ENCODE measurements around the gene ARHGEF40. TPM values are rescaled to one million over a fixed set of nuclear protein-coding genes. Genes with fewer than 3 reads are reported as not detected.

The ARHGEF40 gene
- total RNA-seq, 1 donor = 12.9 TPM

GRCh38 chr14:21093769-21094681, 23.9 kb downstream of the ARHGEF40 start:
- Histone ChIP-seq H3K27me3 (ENCODE audit: insufficient read depth, low read length) (peaks cover 3% of the 10 kb centered on the region), H3K9me3 (ENCODE audit: low read depth, low read length) (no peaks in the 10 kb centered on the region), H3K4me1 (ENCODE audit: insufficient read depth, low read length) (peaks cover 13% of the 10 kb centered on the region), H3K4me3 (ENCODE audit: low read length) (no peak overlapping the region)

GRCh38 chr14:21095430-21096205, 25.5 kb downstream of the ARHGEF40 start:
- peaks cover 18% of the 10 kb centered on the region for H3K4me1 ChIP-seq (ENCODE audit: insufficient read depth, low read length)
- peaks cover 3% of the 10 kb centered on the region for H3K27me3 ChIP-seq (ENCODE audit: insufficient read depth, low read length)
- no peak overlapping the region for H3K4me3 ChIP-seq (ENCODE audit: low read length)
- no peaks in the 10 kb centered on the region for H3K9me3 ChIP-seq (ENCODE audit: low read depth, low read length)

DNA sequence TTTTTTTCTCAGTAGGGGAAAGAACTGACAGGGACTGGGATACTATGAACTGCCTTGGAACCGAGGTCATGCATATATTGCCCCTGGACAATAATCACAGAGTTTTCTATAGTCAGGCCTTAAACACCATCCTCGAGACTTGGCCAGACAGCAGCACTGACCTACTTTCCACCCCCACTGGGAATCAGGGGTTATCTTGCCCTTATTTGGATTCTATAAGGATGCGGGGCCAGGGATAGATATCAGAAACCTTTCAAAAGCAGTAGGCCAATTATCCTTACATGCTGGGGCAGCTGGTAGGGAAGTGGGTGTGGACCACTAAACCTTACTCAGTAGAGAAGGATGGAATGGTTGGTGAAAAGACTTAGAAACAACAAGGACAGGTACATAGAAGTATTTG, 26.3 kb downstream of the ARHGEF40 start:
- no peaks in the 10 kb centered on the region for H3K9me3 ChIP-seq (ENCODE audit: low read depth, low read length)
- H3K27me3 ChIP-seq (ENCODE audit: insufficient read depth, low read length) = peaks cover 3% of the 10 kb centered on the region
- H3K4me1 ChIP-seq (ENCODE audit: insufficient read depth, low read length) = peaks cover 18% of the 10 kb centered on the region
- no peak overlapping the region for H3K4me3 ChIP-seq (ENCODE audit: low read length)

DNA sequence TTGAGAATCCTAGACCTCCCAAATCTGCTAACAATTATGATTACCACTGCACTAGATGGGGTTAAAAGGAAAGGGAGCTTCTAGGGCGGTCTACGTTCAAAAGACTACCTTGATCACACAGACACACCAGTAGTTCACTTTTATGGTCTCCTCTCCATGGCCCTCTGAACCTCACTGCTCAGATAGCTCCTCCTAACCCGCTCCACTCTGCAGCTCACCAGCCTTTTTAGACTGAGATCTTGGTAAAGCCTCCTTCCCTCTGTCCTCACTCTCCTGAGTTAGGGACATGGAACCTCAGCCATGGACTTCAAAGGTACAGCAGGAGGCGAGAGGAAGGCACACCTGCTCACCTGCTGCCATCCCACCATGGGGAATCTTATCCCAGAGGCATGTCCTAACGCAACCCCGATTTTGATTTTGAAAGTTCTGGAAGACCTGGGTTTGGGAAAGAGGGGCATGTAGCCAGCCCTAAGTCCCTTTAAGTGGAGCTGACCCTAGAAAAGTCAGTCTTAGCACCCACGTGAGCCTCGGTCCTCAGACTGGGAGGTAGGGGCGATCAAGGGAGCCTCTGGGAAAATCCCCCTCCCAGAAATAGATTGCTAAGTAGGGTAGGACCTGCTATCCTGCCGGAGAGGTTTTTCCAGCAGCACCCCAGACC, 27.0 kb downstream of the ARHGEF40 start:
- Histone ChIP-seq H3K9me3 (ENCODE audit: low read depth, low read length) (no peaks in the 10 kb centered on the region), H3K27me3 (ENCODE audit: insufficient read depth, low read length) (peaks cover 3% of the 10 kb centered on the region), H3K4me3 (ENCODE audit: low read length) (no peak overlapping the region), H3K4me1 (ENCODE audit: insufficient read depth, low read length) (peaks cover 18% of the 10 kb centered on the region)

DNA sequence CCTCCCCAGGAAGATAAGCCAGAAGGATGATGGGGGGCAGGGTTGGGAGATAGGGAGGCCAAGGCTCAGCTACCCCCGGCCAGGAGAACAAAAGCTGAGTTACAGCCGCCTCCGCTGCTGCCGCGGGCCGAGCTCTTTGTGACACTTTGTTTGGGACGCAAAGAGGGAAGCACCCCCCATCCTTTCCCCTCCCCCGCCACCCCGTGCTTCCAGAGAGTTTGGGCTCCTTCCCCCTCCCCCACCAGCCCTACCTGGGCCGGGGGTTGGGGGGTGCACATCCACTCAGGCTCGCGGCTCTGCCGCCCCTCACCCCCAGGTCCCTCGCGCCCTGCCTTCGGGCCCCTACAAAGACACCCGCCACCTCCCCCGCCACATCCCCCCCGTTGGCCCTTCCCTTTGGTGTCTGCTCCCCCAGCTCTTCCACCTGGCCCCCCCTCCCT, 27.6 kb downstream of the ARHGEF40 start:
- Histone ChIP-seq H3K4me1 (ENCODE audit: insufficient read depth, low read length) (peaks cover 17% of the 10 kb centered on the region), H3K9me3 (ENCODE audit: low read depth, low read length) (no peaks in the 10 kb centered on the region), H3K4me3 (ENCODE audit: low read length) (no peak overlapping the region), H3K27me3 (ENCODE audit: insufficient read depth, low read length) (peaks cover 3% of the 10 kb centered on the region)

- peak within 1 kb of the TSS; percentile 40 for H3K4me3 ChIP-seq (ENCODE audit: low read length)
- peaks cover 20% of the 10 kb centered on the region for H3K4me1 ChIP-seq (ENCODE audit: insufficient read depth, low read length)
- H3K27me3 ChIP-seq (ENCODE audit: insufficient read depth, low read length) = peaks cover 3% of the 10 kb centered on the region
- no peaks in the 10 kb centered on the region for H3K9me3 ChIP-seq (ENCODE audit: low read depth, low read length)
These were observed 28.2 kb downstream of the ARHGEF40 start, which contains the start of gene ZNF219 for GRCh38 chr14:21098076-21098891. TSS of gene ZNF219 (minus strand) at chr14:21098655. CDS start at chr14:21093591, 5,064 bp downstream.

- peaks cover 23% of the 10 kb centered on the region for H3K4me1 ChIP-seq (ENCODE audit: insufficient read depth, low read length)
- peak overlapping the region; percentile 40 for H3K4me3 ChIP-seq (ENCODE audit: low read length)
- peaks cover 3% of the 10 kb centered on the region for H3K27me3 ChIP-seq (ENCODE audit: insufficient read depth, low read length)
- H3K9me3 ChIP-seq (ENCODE audit: low read depth, low read length) = no peaks in the 10 kb centered on the region
These were observed 28.9 kb downstream of the ARHGEF40 start for GRCh38 chr14:21098892-21099595.

- Histone ChIP-seq H3K4me1 (ENCODE audit: insufficient read depth, low read length) (peaks cover 28% of the 10 kb centered on the region), H3K4me3 (ENCODE audit: low read length) (no peak overlapping the region), H3K9me3 (ENCODE audit: low read depth, low read length) (no peaks in the 10 kb centered on the region), H3K27me3 (ENCODE audit: insufficient read depth, low read length) (peaks cover 3% of the 10 kb centered on the region)
These were observed 29.5 kb downstream of the ARHGEF40 start for GRCh38 chr14:21099596-21099985.

GRCh38 chr14:21100931-21101330, 30.8 kb downstream of the ARHGEF40 start, which contains the start of gene TMEM253:
TSS of gene TMEM253 (plus strand) at chr14:21101066. CDS start at chr14:21101344, 278 bp downstream.
- Histone ChIP-seq H3K4me1 (ENCODE audit: insufficient read depth, low read length) (peaks cover 42% of the 10 kb centered on the region), H3K27me3 (ENCODE audit: insufficient read depth, low read length) (peaks cover 3% of the 10 kb centered on the region), H3K4me3 (ENCODE audit: low read length) (no peak within 1 kb of the TSS)

DNA sequence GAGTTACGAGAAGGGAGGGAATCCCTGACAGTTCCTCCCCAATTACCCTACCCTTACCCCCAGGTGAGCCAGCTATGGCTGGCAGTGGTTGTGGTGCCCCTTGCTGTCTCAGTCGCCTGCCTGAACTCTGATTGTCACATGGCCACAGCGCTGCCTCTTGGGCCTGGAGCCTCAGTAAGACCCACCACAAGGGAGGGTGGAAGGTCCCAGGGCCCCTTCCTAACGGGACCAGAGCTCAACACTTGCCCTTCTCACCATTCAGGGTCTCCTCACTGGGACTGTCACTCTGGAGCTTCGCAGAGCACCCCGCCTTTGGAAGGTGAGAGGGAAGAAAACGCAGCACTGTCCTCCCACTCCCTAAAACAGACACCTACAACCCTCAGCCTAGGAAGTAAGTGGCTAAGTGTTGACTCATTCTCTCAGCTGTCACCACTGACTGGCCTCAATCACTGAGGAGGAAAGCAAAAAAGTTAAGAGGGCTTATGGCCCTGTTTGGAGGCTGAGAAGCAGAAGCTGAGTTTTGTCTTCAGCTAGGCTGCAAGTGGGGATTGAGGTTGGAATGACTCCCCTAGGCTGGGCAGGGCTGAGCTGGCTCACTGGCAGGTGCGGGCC, 31.8 kb downstream of the ARHGEF40 start:
- Histone ChIP-seq H3K4me3 (ENCODE audit: low read length) (no peak overlapping the region), H3K27me3 (ENCODE audit: insufficient read depth, low read length) (peaks cover 3% of the 10 kb centered on the region), H3K4me1 (ENCODE audit: insufficient read depth, low read length) (peaks cover 52% of the 10 kb centered on the region), H3K9me3 (ENCODE audit: low read depth, low read length) (no peaks in the 10 kb centered on the region)

More at GRCh38 chr14:21100931-21101330, 30.8 kb downstream of the ARHGEF40 start, which contains the start of gene TMEM253:
- H3K9me3 ChIP-seq (ENCODE audit: low read depth, low read length) = no peaks in the 10 kb centered on the region

GRCh38 chr14:21102521-21103410, 32.7 kb downstream of the ARHGEF40 start:
- Histone ChIP-seq H3K9me3 (ENCODE audit: low read depth, low read length) (no peaks in the 10 kb centered on the region), H3K4me3 (ENCODE audit: low read length) (peak overlapping the region; percentile 70), H3K27me3 (ENCODE audit: insufficient read depth, low read length) (peaks cover 3% of the 10 kb centered on the region), H3K4me1 (ENCODE audit: insufficient read depth, low read length) (peaks cover 52% of the 10 kb centered on the region)

- no peaks in the 10 kb centered on the region for H3K9me3 ChIP-seq (ENCODE audit: low read depth, low read length)
- peak overlapping the region; percentile 70 for H3K4me3 ChIP-seq (ENCODE audit: low read length)
- H3K4me1 ChIP-seq (ENCODE audit: insufficient read depth, low read length) = peaks cover 52% of the 10 kb centered on the region
- H3K27me3 ChIP-seq (ENCODE audit: insufficient read depth, low read length) = peaks cover 3% of the 10 kb centered on the region
These were observed 33.3 kb downstream of the ARHGEF40 start for GRCh38 chr14:21103411-21103709.

Measured in mononuclear cell (primary cell).